IPS-NIHi7 (cell line): Measurements from ENCODE around the gene MATK.
A peak's percentile ranks its signal among the peaks of the same experiment; 100 is the strongest.

ENCODE experiments used
- DNase-seq: peaks from one replicate; pipeline ENCODE4 v3.0.0; 2012; ENCODE audit warnings: mixed read lengths; ENCODE audit errors: extremely low spot score

The MATK gene, protein sequence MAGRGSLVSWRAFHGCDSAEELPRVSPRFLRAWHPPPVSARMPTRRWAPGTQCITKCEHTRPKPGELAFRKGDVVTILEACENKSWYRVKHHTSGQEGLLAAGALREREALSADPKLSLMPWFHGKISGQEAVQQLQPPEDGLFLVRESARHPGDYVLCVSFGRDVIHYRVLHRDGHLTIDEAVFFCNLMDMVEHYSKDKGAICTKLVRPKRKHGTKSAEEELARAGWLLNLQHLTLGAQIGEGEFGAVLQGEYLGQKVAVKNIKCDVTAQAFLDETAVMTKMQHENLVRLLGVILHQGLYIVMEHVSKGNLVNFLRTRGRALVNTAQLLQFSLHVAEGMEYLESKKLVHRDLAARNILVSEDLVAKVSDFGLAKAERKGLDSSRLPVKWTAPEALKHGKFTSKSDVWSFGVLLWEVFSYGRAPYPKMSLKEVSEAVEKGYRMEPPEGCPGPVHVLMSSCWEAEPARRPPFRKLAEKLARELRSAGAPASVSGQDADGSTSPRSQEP

DNA sequence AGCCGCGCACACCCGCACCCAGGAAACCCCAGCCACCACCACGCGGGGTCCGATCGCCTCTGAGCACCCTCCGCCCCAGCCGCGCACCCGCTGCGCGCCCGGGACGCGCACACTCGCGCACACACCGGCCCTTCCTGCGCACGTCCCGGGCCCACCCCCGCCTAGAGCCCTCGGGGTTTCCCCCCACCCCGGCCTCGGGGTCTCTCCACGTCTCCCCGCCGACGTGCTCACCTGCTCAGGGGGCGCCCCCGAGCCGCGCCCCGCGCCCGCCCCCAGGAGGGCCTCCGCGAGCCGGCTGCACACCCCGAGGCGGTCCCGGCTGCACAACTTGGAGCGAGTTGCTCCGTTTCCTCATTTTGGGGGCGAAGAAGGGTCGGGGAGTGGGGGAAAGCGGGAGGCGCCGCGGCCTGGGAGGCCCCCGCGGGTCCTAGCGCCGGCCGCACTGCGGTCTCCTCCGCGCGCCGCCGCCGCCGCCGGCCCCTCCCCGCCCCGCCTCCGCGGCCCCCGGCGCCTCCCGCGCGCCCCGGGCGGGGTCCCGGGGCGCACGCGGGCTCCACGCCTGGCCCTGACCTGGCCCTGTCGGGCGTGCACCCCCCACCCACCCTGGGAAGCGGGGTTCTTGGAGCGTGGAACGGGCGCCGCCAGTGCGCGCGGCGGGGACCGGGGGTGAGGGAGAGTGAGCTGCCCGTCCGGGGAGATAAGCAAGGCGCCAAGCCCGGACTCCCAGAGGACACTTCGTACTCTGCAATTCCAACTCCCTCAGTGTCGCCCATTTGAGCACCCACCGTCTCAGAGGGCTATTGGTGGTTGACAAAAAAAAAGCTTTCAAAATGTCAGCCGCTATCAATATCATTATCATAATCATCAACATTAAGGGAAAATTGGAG is at the start of gene MATK:
Gene MATK (minus strand): TSS at position 444 of the 887 bp plus-strand sequence. CDS start 1,246 bp downstream, outside the sequence.
- DNase-seq: peak; percentile 66

DNA sequence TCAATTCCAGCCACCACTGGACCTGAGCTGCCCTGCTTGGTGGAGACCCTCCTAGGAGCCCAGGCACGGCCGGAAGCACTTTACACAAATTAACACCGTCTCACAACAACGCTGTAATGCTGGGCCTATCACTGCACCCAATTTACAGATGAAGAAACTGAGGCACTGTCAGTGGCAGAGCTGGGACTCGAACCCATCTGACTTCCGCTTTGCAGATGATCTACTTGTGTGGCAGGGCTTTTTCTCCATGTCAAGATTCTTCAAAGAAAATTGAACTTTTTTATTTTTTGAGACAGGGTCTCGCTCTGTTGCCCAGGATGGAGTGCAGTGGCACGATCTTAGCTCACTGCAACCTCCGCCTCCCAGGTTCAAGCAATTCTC is 48.9 kb upstream of the MATK start:
- DNase-seq: no peak

DNA sequence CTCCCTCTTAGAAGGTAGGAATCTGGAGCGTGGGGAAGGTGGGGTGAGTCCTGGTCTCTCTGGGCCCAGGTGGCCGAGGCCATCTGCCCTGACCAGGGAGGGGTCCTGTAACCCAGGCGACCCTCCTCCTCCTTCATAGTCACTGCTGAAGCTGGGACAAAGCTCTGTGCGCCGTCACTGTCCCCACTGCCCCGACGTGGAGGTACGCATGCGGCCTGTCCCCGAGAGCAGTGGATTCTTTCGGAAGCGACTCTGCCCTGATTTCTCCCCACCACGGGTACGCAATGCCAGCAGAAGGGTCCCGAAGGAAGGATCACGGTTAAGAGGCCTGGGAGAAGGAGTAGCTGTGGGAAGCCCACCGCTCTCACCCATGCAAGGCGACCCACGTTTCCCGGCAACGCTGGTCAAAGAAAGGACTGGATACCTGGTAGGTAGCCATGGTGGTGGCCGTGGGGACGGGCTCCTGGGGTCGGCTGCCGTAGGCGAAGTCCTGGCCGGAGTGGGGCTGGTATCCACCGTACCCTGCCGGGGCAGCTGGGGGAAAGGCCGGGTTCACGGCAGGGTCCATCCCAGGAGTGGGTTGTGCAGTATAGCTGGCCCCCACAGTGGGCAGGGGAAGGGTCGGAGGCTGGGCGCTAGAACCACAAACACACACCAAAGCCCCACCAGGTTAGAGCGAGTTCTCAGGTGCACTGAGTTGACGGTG is 48.3 kb upstream of the MATK start:
- DNase-seq: no peak

DNA sequence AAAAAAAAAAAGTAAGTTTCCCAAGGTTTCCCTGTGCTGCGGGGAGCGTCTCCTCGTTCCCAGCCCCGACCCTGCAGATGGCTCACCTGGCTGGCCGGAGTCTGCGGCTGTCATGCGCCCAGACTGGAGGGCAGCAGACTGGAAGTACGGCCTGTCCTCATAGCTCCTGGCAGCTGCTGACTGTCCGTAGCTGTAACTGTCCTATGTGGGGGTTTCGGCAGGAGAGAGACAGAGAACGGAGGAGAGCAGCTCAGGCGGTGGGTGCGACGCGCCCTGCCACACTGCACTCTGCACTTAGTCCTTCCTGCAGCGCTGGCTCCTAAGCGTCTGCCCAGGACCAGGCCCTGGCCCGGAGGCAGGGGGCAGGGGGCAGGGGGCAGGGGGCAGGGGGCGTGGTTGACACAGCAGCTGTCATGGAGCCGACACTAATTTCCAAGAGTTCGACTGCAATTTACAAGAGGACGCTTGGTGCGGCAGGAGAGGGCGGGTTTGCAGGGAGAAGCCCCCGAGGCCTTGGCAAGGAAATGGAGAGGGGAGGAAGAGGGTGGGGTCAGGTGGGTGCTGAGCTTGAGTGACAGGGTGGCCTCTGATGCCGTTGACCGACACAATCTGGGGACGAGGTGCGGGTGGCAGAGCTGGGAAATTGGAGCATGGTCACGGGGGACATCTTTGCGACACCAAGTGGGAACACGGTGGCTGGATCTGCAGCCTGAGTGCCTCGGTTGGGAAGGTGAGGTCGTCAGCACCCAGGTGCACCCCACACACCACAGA is 47.6 kb upstream of the MATK start:
- no peak for DNase-seq

DNA sequence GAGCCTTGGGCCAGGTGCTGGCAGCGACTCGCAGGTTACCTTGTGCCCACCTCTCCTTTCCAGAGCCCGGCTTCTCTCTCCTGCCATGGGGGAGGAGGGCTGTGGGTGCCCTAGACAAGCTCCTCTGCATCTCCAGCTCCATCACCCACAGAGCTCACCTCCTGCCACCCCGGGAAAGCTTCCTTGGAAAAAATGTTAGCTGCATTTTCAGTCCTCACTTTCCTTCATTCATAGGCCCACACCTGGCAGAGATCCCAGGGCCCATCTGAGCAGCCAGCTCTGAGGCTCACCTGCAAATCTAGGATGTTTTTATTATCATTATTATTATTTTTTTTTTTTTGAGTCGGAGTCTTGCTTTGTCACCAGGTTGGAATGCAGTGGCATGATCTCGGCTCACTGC is 45.8 kb upstream of the MATK start:
- DNase-seq: no peak

DNA sequence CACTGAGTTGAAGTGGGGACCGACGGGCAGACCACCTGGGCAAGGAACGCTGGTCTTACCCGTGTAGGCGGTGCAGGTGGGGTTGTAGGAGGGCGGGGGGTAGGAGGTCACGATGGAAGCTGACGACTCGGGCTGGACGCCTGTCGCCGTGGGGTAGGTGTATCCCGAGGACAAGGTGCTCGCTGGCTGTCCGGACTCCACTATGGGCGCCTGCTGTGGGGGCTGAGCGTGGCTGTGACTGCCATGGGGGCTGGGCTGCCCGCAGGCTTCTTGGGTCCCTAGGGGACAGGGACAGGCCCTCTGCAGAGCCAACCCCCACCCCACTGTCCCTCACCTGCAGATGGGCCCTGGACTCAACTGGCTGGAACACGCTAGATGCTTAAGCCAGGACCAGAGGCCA is 45.4 kb upstream of the MATK start:
- no peak for DNase-seq

DNA sequence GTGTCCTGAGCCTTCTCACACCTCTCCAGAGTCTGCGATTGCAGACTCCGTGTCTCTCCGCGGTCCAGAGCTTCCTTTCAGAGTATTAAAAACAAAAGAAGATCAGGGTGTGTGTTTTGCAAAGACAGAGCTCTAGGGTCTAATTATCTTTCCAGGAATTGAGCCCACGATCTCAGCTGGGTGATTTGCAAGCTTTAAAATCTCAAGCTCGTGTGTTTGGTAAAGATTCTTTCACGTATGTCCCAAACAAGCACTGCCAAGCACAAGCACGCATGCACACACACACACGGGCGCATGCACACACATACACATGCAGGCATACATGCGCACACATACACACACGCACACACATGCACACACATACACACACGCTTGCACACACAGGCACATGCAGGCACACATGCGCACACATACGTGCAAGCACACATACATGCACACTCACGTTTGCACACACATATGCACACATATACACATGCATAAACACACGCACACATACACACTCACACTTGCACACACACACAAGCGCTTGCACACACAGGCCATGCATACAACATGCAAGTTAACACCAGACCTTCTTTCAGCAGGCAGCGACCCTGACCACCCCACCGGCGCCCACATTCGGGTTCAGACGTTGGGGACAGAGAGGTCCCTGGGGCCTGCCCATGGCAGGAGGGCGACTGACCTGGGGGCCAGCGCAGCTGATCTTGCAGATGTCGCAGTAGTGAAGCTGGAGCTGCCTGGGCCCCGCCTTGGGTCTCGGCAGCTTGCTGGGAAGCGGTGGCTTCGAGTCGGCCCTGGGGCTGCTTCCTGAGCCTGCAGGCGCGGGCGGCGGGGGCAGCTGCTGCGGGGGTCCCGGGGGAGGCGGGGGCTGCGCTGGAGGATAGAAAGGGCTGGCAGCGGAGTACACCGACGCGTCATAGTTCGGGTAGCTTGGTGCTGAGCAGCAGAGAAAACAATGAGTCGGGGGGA is 44.7 kb upstream of the MATK start:
- no peak for DNase-seq

DNA sequence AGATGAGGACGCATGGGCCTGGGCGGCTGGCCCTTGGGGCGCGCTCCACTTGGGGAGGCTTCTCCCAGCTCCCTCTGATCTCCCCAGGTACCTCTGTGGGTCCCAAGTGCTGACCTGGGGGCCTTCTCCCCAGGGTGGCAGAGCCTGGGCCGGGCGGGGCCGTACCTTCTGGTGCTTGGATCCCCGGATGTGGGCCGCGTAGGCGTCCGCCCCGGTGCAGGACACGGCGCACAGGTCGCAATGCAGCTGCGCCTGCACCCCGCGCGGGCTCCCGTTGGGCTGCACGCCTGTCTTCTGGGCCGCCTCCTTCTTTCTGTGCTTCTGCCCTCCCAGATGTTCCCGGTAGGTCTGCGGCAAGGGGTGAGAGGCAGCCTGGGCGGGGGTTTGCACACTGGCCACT is 41.1 kb upstream of the MATK start:
- DNase-seq: no peak

DNA sequence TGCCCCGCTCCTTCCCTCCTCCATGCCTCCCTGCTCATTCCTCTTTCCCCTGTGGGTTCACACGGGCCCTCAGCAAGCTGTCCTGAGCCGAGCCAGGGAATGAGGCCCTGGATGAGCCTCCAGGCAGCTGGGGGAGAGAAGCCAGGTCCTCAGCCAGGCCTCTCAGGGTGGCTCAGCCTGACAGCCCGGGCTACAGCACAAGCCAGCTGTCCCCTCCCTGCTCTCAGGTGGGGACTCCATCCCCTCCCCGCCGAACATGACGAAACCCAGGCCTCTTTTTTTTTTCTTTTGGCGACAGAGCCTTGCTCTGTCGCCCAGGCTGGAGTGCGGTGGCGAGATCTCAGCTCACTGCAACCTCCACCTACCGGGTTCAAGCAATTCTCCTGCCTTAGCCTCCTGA is 40.0 kb upstream of the MATK start:
- no peak for DNase-seq

DNA sequence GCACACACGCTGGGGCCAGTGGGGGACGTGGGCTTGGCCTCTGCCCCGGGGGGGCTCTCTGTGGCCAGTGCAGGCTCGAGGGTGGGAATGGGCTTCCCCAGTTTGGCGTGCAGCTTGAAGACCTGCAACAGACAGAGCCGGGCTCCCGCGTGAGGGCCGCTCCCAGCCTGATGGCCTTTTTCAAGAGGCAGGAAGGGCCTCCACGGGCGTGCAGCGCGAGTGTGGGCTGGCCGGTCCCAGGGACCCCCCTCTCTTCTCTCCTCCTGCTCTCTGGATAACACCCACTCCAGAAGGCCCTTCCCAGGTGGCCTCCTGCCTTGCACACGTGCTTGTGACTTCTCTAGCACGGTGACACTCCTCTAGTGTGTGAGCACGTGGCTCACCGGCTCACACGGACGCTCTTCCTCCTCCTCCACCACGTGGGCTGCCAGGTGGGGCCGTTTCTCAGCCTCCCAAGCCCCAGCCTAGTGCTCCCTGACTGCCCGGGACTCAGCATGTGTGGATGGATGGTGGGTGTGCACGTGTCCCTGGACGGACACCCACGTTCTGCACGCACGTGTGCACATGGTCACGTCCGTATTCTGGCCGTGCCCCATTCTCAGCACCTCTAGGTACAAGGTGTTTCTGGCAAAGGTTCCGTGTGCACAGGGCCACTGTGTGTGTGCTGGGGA is 39.2 kb upstream of the MATK start:
- no peak for DNase-seq

DNA sequence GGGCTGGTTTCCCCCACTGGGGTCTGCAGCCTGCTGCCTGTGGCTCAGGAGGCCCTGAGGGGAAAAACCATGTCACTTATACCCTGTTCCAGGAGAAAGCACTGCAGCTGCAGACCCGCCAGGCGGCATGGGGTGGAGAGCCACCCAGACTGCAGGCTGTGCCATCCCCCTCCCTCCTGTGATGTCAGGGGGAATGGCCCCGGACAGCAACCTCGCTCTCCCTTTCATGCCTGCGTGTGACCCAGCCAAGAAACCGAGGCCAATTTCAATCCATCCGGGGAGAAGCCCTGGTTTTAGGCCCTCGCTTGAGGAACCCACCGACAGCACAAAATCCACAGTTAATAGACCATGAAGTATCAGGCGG is 37.2 kb upstream of the MATK start:
- no peak for DNase-seq

DNA sequence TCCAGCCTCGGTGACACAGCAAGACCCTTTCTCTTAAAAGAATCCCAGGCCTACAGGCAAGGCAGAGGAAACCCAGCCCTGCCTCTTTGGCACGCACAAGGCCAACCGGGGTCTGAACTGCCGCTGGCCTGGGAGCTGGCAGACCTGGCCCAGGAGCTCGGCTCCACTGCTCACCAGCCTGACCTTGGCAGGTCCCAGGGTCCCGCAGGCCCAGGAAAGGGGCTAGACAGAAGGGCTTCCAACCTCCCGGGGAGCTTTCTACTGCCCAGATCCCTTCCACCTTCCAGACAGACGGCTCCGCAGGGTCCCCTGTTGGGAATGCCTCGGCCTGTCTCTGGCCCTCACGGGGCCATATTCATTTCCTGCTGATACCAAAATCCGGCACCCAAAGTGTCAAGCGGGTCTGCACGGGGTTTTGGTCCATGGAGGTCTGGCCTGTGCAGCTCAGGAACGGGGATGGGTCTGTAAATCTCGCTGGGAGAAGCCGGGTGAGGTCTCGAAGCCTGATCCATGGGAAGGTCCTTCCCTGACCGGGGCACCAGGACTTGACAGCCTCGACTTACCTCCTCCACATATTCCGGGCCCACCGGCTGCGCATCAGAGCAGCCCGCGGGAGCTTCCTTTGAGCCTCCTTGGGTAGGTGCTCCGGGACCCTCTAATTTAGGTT is 36.6 kb upstream of the MATK start:
- no peak for DNase-seq

DNA sequence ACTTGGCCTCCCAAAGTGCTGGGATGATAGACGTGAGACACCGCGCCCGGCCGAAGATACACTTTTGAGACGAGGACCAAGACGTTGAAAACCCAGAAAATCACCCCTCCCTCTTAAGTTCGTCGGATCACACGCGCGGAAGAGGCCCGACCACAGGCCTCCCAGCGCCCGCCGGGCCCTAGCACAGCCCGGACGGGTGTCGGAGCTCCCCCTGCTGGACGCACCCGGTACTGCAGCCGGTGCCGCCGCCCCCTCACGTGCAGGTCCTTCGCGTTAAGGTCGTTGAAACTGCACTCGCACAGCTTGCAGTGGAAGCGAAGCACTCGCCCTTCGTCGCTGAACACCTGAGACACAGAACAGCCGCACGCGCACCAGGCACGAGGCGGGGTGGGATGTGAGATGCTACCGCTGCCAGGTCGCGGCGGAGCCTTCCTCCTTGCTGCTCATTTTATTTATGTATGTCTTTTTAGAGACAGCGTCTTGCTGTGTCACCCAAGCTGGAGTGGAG is 35.7 kb upstream of the MATK start:
- peak; percentile 93 for DNase-seq

DNA sequence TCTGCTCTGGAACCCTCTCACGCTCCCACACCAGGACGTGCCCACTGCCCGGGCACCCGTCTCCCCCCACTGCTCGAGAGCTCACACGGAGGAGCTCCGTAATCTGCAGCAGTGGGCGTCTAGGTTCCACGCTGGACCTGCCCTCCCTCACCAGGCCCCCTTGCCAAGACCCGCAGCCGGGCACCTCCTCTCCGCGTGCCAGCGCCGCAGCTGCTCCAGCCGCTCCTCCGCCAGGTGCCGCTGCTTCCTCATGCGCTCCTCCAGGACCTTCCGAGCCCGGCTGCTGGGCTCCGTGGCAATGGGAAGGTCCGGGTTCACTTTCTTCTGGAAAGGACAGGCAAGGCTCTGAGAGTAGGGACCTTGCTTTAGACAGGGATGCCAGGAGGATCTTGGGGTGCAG is 35.0 kb upstream of the MATK start:
- no peak for DNase-seq

DNA sequence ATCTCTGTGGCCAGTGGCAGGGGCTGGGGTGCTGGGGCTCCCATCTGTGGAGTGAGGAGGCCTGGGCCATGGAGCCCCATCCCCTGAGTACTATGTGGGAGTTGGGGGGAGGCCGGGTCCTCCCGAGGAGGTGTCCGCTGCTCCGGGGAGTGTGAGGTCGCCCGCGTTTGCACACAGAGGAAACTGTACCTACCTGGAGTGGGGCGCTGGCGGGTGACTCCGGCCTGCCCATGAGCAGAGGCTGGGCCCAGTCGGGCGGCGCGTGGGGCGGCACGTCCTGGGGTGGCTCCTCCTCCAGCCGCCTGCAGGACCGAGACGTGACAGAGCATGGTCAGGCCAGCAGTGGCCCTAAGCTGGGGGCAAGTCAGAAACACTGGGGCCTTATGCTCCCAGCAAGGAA is 33.8 kb upstream of the MATK start:
- no peak for DNase-seq

DNA sequence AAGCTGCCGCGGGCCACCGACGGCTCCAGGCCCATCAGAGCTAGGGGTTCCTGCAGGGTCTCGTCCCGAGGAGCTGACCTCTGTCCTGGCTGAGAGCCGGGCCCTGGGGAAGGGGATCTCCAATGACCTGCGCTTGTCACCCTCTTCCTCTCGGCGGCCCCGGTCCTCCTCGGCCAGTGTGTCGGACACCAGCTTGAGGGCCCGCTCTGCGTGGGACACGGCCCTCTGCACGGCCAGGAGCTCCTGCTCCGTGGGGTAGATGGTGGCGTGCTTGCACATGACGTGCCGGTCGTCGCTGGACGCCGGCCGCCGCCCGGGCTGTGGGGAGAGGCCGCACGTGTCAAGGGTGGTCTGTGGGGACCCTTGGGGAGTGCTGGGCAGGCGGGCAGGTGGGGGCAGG is 32.7 kb upstream of the MATK start:
- DNase-seq: no peak

DNA sequence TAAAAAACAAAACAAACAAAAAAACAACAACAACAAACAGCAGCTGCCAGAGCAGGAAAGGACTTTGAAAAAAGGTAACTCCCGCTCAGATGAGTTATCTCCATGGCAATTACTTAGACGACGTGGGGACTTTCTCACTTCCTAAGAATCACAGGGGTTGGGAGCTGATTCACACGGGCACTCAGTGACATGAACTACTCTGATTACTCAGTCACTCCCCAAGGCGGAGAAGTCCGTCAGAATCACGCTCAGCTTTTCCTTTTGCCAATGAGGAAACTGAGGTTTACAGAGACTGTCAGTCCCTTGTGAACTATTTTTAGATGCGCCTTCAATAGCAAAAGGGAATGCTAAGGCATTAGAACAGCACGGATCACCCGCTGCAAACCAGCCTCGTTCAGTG is 32.3 kb upstream of the MATK start:
- DNase-seq: no peak

DNA sequence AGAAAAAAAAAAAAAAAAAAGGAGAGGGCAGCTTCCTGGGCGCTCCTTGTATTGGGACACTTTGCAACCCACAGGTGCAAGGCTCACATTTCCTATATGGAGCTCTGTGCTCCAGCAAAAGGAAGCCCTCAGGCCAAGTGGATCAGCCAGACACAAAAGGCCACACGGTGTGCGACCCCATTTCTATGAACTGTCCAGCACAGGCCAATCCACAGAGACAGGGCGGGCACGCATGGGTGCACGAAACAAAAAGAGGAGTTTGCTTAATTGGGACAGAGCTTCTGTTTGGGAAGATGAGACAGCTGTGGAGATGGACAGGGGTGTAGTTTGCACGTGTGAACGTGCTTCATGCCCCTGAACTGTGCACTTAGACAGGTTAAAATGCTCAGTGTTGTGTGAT is 31.6 kb upstream of the MATK start:
- DNase-seq: no peak
